VCaP (cell line): ENCODE results near the gene KCNK1.

ENCODE experiments used
- H3K27ac ChIP-seq: fragments of 450-650 bp; 2 replicates; pipeline ENCODE4 v1.5.1; 2017
- CTCF ChIP-seq: fragments of 450-650 bp; conservative IDR thresholded peaks from 2 replicates; pipeline ENCODE4 v1.5.1; 2017; ENCODE audit warnings: mild to moderate bottlenecking, moderate library complexity

The KCNK1 gene

GRCh38 chr1:233659495-233659894 lies 45.6 kb downstream of the KCNK1 start:
- TF ChIP-seq CTCF: no peak
- H3K27ac ChIP-seq: no peak overlapping the region

- H3K27ac ChIP-seq: no peak overlapping the region
- TF ChIP-seq CTCF: no peak
Observed at GRCh38 chr1:233661376-233662159, 47.7 kb downstream of the KCNK1 start.

GRCh38 chr1:233662575-233663304 lies 48.8 kb downstream of the KCNK1 start:
- H3K27ac ChIP-seq: no peak overlapping the region
- no peak for TF ChIP-seq CTCF

- no peak for TF ChIP-seq CTCF
- no peak overlapping the region for H3K27ac ChIP-seq
Observed at GRCh38 chr1:233664253-233664652, 50.3 kb downstream of the KCNK1 start.

GRCh38 chr1:233664804-233665574 lies 51.1 kb downstream of the KCNK1 start:
- H3K27ac ChIP-seq: no peak overlapping the region
- TF ChIP-seq CTCF: no peak

- TF ChIP-seq CTCF: no peak
- no peak overlapping the region for H3K27ac ChIP-seq
Observed at GRCh38 chr1:233665575-233666270, 51.8 kb downstream of the KCNK1 start.

GRCh38 chr1:233667741-233668140 lies 53.8 kb downstream of the KCNK1 start:
- H3K27ac ChIP-seq: no peak overlapping the region

More at GRCh38 chr1:233667741-233668140, 53.8 kb downstream of the KCNK1 start:
- TF ChIP-seq CTCF: no peak
